HG02884 (cell line): Measurements from ENCODE around the gene ENOX1.

ENCODE experiments used
- ATAC-seq: cut with Tn5 transposase; IDR thresholded peaks from one replicate; pipeline ENCODE4 v1.9.1; 2021; ENCODE audit warnings: mild to moderate bottlenecking, moderate library complexity; ENCODE audit not compliant: unreplicated experiment

Gene ENOX1

DNA sequence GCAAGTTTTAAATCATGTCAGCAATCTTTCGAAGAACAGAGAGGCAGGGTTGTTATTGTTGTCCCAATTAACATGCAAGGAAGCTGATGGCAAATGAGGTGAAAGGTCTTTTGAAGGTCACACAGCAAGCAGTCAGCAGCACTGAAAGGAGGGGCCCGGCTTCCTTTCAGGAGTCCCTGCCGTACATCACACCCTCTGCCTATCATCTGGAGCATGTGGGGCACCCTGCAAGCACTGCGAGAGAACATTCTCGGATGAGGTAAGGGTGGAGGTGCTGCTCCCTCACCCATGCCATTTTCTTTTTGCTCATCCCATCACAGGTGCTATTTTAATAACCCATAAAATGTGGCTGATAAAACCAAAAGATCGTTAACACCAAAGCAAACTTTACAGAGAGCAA lies 111.2 kb downstream of the ENOX1 start:
- ATAC-seq = no peak

DNA sequence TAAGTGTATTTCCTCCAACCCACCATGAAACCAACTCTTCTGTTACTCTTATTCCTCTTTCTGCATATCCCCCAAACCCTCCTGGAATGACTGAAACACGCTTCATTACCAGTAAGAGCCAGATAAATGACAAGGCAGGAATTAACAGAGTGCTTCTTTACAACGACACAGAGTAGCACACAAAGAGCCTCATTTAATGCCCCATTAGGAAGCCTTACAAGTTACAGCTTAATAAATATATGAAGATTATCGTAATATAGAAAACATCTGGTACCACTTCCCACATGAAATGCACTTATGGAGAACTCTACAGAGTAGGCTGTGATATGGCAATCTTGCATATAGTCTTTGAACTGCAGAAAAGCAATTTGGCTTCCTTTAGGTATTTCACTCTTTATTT lies 116.8 kb downstream of the ENOX1 start:
- ATAC-seq = no peak

DNA sequence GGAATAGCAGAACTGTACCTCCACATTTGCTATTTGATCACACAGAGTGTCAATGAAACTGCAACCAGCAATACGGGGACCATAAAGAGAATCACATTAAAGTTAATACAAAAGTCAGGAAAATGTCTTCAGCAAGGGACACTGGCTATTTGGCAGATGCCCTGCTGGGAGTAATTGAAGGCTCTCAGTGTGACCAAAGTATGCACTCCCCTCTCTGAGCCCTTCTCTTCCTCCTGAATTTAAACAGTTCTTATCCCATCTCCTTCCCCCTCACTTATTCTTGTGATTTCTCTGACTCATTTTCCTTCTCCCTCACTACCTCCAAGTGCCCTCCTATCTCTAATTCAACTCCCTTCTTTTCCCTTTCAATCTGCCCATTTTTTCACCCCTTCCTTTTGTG lies 117.7 kb downstream of the ENOX1 start:
- ATAC-seq = no peak

DNA sequence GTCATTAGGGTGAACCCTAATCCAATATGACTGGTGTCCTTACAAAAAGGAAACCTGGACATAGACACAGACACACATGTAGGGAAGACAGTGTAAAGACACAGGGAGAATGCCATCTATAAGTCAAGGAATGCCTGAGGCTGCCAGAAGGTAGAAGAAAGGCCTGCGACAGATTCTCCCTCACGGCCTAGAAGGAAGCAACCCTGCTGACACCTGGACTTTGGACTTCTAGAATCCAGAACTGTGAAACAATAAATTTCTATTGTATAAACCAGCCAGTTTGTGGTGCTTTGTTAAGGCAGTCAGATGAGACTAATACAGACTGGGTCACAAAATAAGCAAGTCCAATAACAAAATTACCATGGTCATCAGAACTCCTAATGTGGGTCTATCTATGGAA lies 120.4 kb downstream of the ENOX1 start:
- ATAC-seq = no peak

DNA sequence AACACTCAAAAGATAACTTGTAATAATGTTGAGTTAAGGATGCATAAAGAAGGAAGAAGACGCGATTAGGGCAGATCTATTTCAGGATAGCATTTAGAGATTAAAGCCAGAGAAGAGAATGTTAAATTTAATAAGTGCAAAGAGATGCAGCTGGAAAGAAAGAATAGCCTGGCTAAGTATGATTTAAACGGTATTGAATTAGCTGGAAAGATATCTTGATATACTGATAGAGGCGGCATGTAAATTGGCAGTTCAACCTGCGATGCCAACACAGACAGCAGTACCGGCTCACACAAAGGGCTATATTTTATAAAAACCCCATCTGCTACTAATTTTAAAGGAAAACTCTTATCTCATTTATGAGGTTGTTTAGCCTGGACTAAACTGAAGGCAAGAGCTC lies 121.4 kb downstream of the ENOX1 start:
- no peak for ATAC-seq

DNA sequence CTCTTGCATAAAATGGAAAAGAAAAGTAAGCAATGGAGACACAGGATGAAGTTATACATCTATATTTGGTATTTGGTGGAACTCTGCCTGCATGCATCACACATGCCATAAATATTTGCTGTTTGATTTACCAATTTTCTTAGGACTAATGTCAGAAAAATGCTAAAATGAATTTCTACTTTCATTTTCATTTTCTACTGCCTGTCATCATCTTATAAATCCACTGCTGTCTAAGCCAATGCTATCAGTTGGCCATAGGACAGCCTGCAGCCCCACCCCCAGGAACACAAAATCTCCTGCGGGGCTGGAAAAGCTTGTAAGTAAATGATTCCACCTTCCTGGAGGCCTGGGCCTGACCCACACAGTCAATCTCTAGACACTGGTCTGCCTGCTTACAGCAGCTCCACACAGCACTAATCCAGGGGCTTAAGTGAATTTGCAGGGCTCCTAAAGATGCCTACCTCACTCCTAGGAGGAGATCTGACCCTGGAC lies 122.0 kb downstream of the ENOX1 start:
- ATAC-seq = no peak

DNA sequence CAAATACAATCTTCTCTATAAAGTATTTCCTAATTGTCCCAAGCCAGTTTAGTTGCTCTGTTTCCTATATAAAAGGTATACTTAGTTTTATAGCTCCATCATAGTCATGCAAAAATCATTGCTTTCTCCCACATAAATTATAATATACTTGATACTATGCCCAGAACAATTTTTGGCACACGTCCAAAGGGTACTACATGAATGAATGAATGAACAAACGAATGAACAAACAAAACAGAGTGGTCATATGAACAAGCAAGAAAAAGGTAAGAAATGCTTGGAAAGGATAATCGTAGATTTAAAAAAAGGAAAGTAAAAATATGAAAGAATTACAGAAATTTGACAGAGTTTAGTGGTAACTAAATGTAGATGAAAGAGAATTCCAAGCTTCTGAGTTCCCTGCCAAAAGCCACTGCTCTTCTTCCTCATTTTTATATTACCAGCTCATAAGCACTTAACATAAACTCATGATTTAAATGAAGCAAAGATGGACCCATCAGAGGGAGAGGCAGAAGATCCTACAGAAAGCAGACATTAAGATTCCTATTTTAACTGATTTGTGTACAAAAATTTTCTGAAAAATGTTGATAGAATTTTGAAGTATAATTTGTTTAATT lies 123.2 kb downstream of the ENOX1 start:
- no peak for ATAC-seq

DNA sequence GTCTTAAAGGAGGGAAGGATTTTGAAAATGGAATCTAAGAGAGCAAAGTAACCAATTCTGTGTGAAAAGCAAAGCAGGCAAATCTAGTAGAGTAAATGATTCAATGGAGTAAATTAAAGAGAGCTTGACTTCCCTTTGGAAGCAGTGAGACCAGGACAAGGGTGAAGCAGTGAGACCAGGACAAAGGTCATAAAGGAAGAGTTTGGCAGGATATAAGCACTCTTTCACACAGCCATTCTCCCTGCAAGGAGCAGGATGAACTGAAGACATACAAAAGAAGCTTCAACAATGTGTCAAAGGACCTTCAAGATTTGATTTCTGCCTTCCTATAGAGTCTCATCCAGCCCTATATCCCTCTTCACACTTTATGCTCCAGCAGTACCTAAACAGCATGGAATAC lies 123.8 kb downstream of the ENOX1 start:
- no peak for ATAC-seq

DNA sequence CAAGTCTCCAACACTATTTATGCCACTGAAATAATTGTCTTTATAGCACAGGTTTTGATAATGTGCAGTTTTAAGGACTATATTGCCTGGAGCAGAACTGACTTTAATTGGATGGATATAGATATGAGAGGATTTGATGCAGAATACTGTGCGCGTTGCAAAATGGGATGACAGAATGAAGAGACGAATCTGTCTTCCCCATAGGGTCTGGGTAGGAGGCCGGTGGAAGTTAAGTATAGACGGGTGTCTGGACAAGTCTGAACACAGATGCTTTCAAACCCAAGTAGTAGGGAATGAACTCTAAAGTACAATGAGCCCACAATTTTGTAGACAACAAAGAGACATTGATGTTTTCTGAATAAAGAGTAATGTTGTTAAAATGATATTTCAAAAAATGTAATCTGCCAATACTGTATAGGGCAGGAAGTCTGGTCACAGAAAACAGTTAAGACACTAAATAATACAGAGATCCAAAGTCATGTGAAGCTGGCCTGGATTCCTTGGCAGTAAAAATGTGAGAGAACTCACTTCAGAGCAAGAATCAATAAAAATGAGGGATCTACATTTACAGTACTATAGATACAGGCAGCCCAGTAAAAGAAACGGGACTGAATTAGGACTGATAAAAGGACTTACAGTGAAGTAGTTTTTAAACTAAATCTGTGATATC lies 125.5 kb downstream of the ENOX1 start:
- no peak for ATAC-seq

DNA sequence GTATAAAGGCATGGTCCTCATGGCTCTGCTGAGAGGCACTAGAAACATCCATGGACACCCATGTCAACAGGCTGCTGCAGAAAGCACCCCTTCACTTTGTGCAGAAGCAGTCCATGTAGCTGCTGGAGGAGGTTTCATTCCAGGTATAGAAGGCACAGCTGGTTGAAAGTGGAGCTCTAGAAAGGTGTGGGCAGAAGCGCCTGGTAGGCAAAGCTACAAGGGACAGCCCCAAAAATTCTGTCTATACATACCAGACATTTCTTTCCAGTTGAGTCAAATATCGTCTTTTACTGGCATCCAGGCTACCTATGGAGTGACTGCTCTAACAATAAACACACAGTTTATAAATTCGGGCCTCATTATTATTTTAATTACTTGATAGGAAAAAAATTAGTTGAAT lies 129.3 kb downstream of the ENOX1 start:
- ATAC-seq = no peak

DNA sequence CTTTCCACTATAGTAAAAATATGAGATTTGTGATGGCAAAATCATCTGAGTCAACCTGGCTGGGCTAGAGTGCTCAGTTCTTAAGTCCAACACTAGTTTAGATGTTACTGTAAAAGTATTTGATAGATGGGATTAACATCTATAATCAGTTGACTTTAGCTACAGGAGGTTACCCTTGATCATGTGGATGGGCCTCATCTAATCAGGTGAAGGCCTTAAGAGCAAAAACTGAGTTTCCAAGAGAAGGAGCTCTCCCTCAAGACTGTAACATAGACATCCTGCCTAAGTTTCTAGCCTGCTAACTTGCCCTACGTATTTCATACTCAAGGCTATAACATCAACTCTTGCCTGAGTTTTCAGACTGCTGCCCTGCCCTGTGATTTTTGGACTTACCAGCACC lies 132.8 kb downstream of the ENOX1 start:
- no peak for ATAC-seq

DNA sequence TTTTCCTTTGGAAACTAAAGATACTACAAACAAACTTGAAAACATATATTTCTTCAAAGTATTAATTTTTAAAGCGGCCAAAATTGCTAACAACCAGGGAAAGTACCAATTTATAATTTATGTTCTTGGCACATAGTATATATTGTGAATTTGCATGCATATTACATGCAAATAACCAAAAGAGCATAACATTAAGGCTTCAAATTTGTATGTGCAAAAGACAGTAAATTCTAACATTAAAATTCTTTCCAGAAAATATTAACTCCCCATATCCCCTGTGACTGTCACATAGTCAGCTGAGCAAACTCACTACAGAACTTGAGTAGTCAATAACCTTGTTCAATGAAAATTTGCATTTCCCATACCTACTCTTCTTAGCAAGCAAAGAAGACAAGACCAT lies 133.4 kb downstream of the ENOX1 start:
- ATAC-seq = no peak

DNA sequence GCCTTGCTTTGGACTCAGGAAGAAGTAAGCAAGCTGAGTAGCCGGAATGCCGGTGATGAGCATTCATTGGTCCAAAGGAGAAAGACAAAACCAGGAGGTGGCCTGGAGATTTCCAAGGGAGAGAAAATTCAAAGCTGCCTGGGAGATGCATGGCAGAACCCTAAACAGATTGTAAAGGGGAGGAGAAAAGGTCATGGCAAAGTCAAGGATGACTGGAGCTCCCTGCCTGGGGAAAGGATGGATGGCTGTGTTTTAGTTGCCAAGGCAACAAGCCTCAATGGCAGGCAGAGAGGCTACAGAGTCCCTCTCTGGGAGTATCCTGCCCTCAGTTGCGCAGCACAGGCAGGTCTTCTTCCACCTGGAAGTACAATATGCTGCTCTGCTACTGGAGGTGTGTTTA lies 134.0 kb downstream of the ENOX1 start:
- ATAC-seq = no peak

DNA sequence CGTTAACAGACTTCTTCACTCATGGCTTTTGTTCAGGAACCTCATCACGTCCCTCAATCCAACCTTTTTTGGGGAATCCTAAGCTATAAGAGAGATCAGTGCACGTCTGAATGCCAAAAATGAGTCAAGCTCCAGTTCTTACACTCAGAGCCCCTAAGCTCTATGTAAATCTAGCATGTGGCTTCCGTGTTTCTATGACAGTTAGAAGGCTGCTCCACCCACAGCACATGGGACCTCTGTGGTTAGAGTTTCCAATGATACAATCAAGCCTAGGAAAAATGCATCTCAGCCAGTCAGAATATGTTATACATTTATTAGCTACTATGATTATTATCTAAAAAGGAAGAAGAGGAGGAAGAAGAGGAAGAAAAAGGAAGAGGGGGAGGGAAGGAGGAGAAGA lies 135.9 kb downstream of the ENOX1 start:
- no peak for ATAC-seq

DNA sequence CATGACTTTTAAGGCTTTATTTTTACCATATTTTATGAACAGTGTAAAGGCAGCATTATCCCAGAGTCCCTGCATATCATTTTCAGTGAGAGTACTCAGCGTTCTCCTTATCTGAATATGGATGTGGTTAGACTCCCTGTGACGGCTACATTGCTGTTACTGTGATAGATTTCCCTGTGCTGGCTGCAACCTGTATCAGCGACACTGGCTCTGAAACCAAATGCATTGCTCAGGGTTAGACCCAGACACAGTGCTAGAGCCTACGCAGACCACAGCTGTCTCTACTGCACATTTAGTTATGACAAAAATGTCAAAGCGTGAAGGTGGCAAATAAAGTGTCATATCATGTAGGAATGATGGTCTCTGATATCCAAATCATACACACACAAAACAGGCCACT lies 138.0 kb downstream of the ENOX1 start:
- ATAC-seq = no peak

DNA sequence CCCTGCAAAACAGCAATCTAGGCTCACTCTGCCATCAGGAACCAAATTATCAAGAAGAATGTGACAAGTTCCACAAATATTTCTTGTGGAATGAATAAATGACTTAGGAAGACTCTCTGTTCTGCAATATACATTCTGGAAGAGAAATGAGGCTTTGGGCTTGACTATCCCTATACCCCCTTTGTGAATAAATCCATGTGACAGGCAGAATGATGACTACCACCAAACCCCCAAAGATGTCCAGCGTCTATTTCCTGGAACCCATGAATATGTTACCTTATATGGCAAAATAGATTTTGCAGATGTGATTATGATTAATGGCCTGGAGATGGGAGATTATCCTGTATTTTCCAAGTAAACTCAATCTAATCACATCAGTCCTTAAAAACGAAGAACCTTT lies 139.3 kb downstream of the ENOX1 start:
- no peak for ATAC-seq

DNA sequence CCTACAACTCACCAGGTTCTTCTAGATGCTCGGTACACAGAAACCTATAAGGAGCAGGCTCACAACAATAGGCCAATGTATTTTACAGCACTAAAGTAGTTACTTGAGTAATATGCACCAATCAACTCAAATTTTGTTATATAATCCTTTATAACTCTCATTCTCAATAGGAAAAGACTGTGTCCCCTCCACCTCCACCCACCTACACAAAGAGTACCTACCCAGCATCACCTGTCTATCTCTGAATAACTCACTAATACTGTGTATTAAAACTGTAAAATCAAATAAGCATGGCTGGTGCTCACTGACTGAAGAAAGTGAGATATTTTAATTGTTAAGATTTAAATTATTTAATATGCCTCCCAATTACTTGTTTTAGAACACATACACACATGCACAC lies 146.3 kb downstream of the ENOX1 start:
- ATAC-seq = no peak

DNA sequence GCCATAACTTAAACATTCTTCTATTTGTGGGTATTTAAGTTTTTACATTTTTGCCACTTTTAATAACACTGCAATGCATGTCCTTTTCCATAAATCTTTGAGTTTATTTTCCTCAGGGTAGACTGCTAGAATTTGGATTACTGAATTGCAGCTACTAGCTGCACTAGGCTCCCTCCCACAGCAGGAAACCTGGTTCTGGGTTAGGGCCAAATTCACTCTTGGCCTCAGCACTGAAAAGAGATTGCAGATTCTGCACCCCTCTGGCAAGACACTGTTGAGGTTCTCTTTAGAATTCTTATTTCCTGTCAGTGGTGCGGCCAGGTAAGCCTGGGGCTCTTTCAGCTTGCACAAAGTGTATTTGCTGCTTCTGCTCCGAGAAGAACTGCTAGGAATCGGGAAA lies 155.7 kb downstream of the ENOX1 start:
- no peak for ATAC-seq

DNA sequence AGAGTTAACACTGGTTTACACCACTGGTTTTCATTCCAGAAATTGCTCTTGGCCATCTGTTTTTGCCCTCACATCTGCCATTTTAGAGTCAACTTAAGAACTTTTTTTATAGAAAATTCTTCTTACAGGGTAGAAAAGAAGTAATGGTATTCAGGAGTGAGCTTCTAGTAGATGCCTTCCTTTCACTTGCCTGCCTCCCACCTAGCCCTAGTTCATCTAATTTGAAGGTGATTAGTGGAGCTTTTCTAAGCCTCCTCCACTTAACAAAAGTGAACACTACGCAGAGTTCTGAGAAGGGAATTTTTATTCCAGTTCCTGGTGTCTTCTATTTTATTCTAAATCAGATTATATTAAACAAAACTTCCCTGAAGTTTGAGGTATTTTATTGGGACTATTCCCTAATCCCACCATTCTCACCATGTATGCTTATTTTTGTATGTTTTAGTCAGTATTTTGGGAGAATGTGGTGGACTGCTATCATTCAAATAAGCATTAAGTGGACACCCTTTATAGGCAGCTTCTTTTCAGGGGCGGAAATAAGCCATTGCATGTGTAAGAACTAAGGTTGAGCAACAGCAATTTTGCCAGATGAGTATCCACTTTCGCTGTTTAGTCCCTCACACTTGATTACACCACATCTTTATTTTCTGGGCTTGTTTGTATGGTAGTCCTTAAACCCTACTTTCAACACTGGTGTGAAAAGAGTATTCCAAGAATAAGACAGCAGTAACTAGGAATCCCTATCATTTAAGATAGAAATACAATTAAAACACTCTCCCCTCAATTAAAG lies 156.9 kb downstream of the ENOX1 start:
- no peak for ATAC-seq

DNA sequence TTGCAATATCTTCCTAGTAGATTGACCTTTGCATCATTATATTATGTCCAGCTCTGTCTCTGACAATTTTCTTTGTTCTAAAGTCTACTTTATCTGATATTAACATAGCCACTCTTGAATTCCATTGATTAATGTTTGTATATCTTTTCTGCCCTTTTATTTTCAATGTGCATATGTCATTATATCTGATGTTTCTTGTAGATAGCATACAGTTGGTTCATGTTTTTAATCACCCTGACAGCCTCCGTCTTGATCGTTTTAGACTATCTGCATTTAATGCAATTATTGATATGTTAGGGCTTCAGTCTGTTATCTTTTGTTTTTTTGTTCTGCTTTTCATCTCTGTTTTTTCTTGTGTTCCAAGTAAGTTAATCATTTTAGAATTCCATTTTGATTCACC lies 159.8 kb downstream of the ENOX1 start:
- ATAC-seq = no peak

DNA sequence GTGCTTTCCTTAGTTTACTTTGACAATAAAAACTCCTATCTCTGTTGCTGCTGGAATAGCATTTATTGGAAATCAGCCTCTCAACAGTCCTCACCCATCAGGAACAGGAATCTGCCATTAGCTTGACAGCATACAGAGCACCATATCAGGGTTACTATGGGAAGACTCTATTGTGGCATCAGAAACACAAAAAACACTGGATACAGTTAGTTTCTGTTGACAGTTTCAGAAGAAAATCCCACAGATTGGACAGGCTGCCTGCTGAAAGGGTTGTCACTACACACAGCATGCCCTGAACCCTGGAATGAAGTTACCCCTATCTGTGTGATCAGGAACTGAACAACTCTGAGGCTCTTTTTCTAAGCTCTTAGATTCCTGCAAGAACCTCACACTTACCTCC lies 172.7 kb downstream of the ENOX1 start:
- no peak for ATAC-seq
